GM19238 (cell line): ENCODE data around the gene RYR1.
A peak's percentile ranks its signal among the peaks of the same experiment; 100 is the strongest.

Experiments
- DNase-seq: peaks from one replicate; pipeline ENCODE4 v3.0.0; 2011; ENCODE audit warnings: low spot score; ENCODE audit not compliant: insufficient read length

Gene RYR1

GRCh38 chr19:38433268-38433733 lies at the start of gene RYR1:
RYR1 (plus strand) TSS chr19:38433691; CDS start chr19:38433830, 139 bp downstream.
- peak; percentile 73 for DNase-seq

- no peak for DNase-seq
Measured at GRCh38 chr19:38383743-38384142, 49.7 kb upstream of the RYR1 start.

DNA sequence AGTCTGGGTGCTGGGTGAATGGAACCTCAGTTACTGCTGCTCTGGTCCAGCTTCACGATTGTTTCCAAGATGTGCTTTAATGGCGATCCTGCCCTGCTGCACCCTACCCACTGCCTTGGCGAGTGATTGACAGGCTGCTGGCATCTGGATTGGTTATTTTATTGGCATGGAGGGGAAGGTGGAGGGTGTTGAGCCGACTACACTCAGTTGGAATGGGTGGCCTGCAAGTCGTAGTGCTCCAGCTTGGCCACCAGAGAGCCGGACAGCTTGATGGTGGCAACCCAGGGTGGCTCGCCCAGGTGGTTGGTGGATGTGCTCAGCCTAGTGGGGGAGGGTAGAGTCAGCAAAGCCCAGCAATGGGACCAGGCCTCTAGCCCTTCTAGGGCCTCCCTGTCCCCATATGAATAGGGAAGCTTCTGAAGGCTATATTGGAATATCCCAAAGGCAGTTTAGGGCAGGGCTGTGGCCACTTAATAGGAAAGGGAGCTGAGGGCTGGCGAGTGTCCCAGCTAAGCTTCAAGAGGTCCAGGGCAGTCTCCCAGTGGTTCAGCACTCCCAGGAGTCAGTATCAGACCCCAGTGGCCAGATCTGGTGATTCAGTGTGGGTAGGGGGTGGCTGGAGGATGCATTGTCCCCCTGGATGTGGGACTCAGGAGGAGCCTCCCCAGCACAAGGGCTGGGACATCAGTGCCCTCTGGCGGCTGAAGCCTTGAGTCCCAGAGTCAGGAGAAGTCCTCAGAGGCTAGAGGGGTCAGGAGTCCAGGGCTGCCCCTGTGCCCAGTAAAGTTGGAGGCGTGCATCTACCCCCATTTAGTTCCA lies 49.1 kb upstream of the RYR1 start:
- DNase-seq = no peak

DNA sequence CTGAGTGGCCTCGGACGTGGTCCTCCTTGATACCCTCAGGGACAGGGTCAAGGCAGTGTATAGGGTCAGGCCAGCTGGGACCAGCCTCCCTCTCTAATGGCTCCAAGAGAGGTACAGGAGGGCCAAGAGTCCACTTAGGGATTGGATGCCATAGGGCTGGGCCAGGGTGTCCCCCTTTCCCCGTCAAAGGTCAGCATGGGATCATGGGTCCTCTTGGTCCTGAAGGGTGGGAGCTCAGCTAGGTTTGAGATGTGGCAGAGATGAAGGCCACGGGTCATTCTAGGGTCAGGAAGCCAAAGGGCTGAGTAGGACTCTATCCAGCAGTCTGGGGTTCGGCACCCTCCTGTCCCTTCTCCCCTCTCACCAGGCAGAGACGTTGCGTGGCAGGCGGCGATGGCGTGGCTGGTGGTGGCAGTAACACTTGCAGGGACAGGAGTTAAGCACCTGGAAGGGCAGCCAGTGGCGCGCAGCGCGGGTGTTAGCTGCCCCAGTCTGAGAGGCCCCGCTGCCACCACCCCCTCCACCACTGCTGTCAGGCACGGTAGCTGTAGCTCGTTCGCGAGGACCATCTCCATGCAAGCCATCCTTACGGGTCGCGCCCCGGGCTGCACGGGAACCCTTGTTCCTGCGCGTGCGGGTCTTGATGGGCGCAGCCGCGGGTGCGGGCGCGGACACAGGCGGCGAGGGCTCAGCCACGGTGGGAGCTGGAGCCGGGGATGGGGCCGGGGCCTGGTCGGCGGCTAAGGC lies 48.3 kb upstream of the RYR1 start:
- no peak for DNase-seq

GRCh38 chr19:38385804-38386257 lies 47.7 kb upstream of the RYR1 start:
- DNase-seq = no peak

DNA sequence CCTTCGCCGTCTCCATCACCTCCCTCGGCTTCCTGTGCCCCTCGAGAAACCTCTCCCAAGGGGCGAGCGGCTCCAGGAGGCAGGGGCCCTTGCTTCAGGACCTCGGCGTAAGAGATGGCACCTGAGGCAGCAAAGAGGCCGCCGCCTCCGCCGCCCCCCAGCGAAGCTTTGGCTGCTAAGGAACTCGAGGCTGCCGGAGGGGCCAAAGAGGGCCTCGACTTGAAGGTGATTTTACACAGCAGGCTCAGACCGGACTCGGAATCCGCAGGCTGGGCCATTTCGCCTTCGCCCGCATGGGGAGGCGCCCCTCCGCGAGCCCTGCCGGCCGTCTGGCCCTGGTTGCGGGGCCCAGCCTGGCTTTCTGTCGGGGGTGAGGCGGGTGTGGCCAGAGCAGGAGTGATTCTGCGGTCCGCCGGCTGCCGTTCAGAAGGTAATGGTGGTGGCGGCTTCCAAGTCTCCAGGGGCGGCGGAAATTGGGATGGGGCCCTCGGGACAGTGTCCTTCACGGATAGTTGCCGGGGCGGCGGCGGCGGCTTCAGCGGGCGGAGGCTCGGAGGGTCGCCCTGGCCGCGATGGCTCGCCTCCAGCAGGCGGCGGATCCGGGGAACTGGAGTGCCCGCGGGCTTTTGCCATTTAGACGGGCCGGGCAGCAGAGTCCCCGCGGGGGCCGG lies 47.1 kb upstream of the RYR1 start:
- DNase-seq = no peak

GRCh38 chr19:38386971-38387549 lies 46.4 kb upstream of the RYR1 start:
- DNase-seq = no peak

DNA sequence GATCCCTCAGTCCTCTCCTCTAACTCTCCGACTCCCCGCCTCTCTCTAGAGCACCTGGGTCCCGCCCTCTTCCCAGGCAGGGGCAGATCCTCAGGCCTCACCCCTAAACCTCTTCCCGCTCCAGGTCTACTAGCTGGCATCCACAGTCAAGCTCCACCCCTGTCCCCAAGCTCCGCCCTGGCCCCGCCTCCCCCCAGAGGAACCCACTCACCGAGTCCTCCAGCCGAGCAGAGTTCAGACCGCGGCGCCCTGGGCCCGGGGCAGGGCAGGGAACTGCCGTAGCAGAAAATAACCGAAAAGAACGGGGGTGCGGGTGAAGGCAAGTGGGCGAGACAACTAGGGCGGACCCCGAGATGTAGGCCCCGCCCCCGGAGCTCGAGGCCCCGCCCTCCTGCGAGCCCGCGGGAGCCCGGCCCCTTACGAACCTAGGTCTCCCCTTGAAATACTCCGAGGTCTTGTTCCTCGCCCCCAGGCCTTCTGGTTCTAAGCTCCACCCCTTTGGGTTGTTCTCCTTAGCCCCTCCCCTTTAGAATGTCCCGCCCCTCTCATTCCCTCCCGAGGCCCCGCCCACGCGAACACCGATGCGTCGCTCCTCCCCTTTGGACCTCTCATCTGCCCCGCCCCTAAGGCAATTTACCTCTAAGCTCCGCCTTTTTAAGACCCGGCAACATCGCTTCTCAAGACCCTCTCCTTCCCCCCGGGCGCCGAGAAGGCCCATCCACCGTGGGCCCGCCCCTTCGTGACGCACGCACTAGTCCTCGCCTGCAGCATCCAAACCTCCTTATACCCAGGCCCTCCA lies 45.7 kb upstream of the RYR1 start, which contains the start of gene GGN:
GGN (minus strand) TSS at position 485 of the 799 bp plus-strand sequence. CDS start 773 bp downstream, outside the sequence.
- peak; percentile 85 for DNase-seq

GRCh38 chr19:38388349-38389100 lies 45.0 kb upstream of the RYR1 start, which contains the start of gene SPRED3:
SPRED3 (plus strand) TSS chr19:38388697; CDS start chr19:38390303, 1,606 bp downstream.
- DNase-seq = no peak

DNA sequence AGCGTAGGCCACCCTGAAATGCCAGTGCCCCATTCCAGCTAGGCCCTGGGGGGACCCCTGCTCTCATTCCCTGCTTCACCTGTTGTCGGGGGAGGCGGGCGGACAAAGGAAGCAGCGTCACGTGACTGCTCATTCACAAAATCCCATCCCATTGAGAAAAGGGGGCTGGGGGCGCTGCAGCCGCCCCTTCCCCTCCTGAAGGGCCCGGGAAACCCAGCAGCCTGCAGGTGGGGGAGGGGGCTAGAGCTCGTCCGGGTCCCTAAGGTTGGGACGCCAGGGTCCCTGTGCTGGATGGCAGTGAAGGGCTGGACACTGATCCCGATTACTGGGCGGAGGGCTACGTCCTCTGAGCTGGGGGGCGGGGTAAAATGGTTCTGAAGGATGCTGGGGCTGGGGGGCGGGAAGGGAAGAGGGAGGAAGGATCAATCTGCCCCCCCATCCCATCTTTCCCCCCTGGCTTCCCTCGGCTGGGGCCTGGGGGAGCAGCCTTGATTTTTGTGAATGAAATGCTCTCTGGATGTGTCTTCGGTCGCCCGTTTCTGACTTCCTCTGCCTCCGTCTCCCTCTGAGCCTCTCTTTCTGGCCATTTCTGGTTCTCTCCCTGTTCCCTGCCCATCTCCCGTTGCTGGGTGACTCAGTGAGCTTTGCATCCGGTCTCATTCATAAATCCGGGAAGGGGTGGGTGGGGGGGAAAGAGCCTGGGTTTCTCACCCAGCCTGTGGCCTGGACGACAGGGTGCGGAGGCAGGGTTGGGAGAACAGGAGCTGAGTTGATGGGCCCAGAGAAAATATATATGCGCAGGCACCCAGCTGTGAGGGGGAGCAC lies 44.2 kb upstream of the RYR1 start:
- no peak for DNase-seq

- DNase-seq = no peak
Measured at GRCh38 chr19:38389957-38390924, 43.2 kb upstream of the RYR1 start.

DNA sequence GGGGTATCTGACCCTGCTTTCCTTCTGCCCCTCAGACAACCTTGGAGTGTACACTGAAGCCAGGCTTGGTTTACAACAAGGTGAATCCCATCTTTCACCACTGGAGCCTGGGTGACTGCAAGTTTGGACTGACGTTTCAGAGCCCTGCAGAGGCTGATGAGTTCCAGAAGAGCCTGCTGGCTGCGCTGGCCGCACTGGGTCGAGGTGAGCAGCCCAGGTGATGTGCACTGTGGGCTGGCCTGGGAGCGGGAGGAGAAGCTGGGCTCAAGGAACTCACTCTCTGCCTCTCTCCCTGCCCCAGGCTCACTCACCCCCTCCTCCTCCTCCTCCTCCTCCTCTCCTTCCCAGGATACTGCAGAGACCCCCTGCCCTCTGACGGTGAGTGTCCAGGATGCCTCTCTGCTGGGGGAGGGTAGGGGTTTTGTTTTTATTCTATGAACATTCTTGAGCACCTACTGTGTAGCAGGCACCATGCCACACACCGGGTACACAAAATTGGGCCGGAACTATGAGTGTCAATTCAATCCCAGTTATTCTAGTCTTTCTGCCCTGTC lies 41.5 kb upstream of the RYR1 start:
- DNase-seq = no peak

GRCh38 chr19:38392707-38393308 lies 40.7 kb upstream of the RYR1 start:
- DNase-seq = no peak

GRCh38 chr19:38394488-38394887 lies 39.0 kb upstream of the RYR1 start:
- DNase-seq = no peak

DNA sequence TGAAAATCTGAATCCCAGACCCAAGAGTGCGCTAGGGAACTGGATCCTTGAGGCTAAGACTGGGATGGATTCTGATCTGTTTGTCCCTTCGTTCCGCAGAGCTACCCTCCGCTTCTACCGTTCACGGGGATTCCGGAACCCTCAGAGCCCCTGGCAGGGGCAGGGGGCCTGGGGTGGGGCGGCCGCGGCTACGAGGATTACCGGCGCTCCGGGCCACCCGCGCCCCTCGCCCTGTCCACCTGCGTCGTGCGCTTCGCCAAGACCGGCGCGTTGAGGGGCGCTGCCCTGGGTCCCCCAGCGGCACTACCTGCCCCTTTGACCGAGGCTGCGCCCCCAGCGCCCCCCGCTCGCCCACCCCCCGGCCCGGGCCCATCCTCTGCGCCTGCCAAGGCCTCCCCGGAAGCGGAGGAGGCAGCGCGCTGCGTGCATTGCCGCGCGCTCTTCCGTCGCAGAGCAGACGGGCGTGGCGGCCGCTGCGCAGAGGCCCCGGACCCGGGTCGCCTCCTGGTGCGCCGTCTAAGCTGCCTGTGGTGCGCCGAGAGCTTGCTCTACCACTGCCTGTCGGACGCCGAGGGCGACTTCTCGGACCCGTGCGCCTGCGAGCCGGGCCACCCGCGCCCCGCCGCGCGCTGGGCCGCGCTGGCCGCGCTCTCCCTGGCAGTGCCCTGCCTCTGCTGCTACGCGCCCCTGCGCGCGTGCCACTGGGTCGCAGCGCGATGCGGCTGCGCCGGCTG lies 37.9 kb upstream of the RYR1 start:
- DNase-seq = no peak

- DNase-seq = no peak
Measured at GRCh38 chr19:38399081-38399480, 34.4 kb upstream of the RYR1 start.
